ENCODE results near the gene DMBX1. TPM values are rescaled to one million over a fixed set of nuclear protein-coding genes. Genes with fewer than 3 reads are reported as not detected.
A peak's percentile ranks its signal among the peaks of the same experiment; 100 is the strongest.

Gene DMBX1
- total RNA-seq, 2 experiments from 2014 or later = 0.15 TPM; not detected in 1

DNA sequence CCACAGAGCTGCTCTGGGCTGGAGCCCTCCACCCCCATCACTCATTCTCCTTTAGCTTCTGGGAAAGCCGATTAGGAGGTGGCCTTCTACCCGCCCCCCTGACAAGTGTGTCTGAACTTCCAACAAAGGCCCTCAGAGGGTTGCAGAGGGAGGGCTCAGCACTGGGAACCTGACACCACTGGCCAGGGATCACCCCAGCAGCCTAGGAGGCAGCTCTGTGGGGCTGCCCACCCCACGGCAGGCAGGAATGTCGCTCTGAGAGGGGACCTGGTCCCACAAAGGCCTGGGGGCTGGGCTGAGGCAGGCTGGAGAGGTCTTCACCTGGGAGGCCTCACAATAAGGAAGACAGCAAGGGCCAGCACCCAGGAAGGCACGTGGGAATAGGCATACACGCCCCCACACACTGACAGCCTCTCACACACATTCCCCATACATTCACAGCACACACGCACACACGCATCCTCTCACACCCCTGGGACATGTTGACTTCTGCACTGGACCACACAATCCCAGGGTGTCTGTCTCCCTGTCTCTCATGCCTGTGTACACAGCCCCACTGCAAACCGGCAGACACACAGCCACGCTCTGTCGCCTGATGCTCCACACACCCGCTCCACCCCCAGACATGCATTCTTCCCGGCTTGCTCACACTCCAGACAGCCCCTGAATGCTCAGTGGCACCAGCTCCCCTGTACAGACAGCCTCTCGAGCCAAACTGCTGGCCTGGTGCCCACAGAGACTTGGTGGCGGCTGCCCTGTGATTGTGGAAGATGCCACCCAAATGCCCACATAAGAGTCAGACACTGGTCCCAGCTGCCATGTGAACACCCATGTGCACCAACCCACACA is 30.7 kb downstream of the DMBX1 start:
- ATAC-seq (no peak), DNase-seq (no peak)
- Mint-ChIP-seq H3K4me3 (no peak overlapping the region), H3K9me3 (ENCODE audit: low read depth) (no peaks in the 10 kb centered on the region), H3K36me3 (no peaks in the 10 kb centered on the region), H3K27me3 (peaks cover 36% of the 10 kb centered on the region), H3K27ac (no peak overlapping the region), H3K4me1 (peaks cover 27% of the 10 kb centered on the region)
- CTCF ChIA-PET = interaction anchor here (1.1 to 3.8 kb wide), 5 partner anchors 9 to 73 kb away, joined by 3 to 34 read pairs (median 11); a partner anchor contains a TSS

GRCh38 chr1:46521414-46521813 is 31.8 kb downstream of the DMBX1 start:
- Mint-ChIP-seq H3K36me3 (no peaks in the 10 kb centered on the region), H3K4me1 (peaks cover 32% of the 10 kb centered on the region), H3K27me3 (peaks cover 35% of the 10 kb centered on the region), H3K9me3 (ENCODE audit: low read depth) (no peaks in the 10 kb centered on the region), H3K4me3 (no peak overlapping the region), H3K27ac (peak overlapping the region; percentile 28)
- no peak for ATAC-seq
- no peak for DNase-seq
- CTCF ChIA-PET = interaction anchor here (0.5 to 3.8 kb wide), 9 partner anchors 13 to 317 kb away, joined by 3 to 34 read pairs (median 7); partner anchors contain the start of gene DMBX1

DNA sequence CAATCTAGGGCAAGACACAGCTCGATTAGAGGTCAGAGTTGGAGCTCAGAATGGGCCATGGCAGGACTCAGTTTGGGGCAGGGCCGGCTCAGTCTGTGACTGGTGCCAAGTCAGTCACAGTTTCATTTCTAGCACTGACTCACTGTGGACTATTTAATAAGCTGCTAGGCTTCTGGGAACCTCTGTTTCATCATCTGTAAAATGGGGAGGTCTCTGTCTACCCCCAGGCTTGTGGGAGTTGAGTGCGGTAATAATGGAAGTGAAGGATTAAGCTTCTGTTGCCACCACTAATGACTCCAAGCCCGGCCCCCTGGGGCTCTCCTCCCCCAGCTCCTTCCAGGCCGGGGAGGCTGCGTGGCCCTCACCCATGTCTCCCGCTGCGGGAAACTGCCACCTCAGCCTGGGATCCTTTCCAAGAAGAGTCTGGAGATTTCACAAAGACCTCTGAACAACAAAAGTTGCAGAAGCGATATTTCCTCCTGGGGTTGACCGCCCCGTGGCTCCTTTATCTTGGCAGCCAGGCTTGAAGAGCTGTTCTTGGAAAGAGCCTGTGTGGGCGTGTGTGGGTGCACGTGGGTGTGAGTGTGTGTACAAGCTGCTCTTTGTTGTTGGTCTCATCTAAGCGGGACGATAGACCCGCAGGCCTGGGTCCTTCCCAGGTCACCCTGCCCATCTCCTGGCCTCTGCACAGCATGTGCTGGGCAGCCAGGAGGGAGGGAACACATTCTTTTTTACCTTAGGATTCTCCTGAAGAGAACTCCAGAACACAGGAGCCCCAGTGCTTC is 32.7 kb downstream of the DMBX1 start:
- Mint-ChIP-seq H3K4me1 (peaks cover 32% of the 10 kb centered on the region), H3K4me3 (no peak overlapping the region), H3K27ac (peak overlapping the region; percentile 71), H3K36me3 (no peaks in the 10 kb centered on the region), H3K9me3 (ENCODE audit: low read depth) (no peaks in the 10 kb centered on the region), H3K27me3 (peaks cover 28% of the 10 kb centered on the region)
- ATAC-seq = peak; percentile 91
- CTCF ChIA-PET = interaction anchor here (0.8 to 3.8 kb wide), 11 partner anchors 12 to 204 kb away, joined by 3 to 34 read pairs (median 5); partner anchors contain the start of gene DMBX1
- peak; percentile 60 for DNase-seq

DNA sequence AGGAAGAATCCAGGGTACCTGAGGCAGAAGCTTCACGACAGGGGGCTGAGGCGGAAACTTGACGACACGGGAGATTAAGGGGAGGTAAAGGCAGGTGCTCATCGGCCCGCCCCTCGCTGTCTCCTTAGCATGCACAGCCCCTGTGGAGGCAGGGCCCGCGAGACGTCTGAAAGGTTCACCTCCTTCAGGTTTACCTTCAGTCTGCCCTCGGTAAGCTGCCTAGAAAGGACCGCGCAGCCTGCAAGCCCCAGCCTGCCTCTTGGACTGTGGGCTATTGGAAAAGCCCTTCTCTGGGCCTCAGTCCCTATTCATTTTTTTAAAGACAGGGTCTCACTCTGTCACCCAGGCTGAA is 33.3 kb downstream of the DMBX1 start:
- no peak overlapping the region for H3K4me3 Mint-ChIP-seq
- H3K4me1 Mint-ChIP-seq = peaks cover 32% of the 10 kb centered on the region
- ATAC-seq (no peak), DNase-seq (no peak)
- no peaks in the 10 kb centered on the region for H3K36me3 Mint-ChIP-seq
- H3K27ac Mint-ChIP-seq = no peak overlapping the region
- peaks cover 23% of the 10 kb centered on the region for H3K27me3 Mint-ChIP-seq
- H3K9me3 Mint-ChIP-seq (ENCODE audit: low read depth) = no peaks in the 10 kb centered on the region
- CTCF ChIA-PET = interaction anchor here (0.8 to 3.8 kb wide), 8 partner anchors 11 to 203 kb away, joined by 3 to 34 read pairs (median 10); partner anchors contain the start of gene DMBX1

- Mint-ChIP-seq H3K9me3 (ENCODE audit: low read depth) (no peaks in the 10 kb centered on the region), H3K27ac (no peak overlapping the region)
- no peak for DNase-seq
Measured at GRCh38 chr1:46523496-46524353, 34.1 kb downstream of the DMBX1 start.

DNA sequence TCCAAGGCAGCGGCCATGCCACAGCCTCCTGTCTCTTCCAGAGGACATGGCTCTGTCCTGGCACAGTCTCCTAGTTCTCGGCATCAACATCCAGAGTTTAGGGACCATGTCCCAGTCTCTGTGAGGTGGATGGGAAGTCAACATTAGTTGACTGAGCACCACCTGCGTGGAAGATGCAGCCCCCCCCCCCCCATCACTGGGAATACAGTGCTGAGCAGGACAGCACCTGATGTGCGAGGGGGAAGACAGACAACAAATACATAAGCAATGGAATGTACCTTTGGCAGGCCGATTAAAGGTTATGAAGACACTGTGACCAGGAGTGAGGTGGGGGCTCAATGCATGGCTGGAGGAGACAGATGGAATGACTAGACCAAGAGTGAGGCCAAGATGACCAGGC is 35.2 kb downstream of the DMBX1 start:
- H3K4me3 Mint-ChIP-seq = no peak overlapping the region
- CTCF ChIA-PET = interaction anchor here (1.5 to 3.4 kb wide), 2 partner anchors 43 to 78 kb away, joined by 3 to 27 read pairs; no protein-coding TSS in a partner anchor
- H3K27ac Mint-ChIP-seq = no peak overlapping the region
- ATAC-seq (no peak), DNase-seq (no peak)
- peaks cover 28% of the 10 kb centered on the region for H3K27me3 Mint-ChIP-seq
- no peaks in the 10 kb centered on the region for H3K9me3 Mint-ChIP-seq (ENCODE audit: low read depth)
- H3K36me3 Mint-ChIP-seq = no peaks in the 10 kb centered on the region
- H3K4me1 Mint-ChIP-seq = peaks cover 47% of the 10 kb centered on the region

More at GRCh38 chr1:46523496-46524353, 34.1 kb downstream of the DMBX1 start:
- Mint-ChIP-seq H3K36me3 (no peaks in the 10 kb centered on the region), H3K4me3 (no peak overlapping the region), H3K4me1 (peaks cover 39% of the 10 kb centered on the region), H3K27me3 (peaks cover 20% of the 10 kb centered on the region)
- ATAC-seq = no peak
- CTCF ChIA-PET = interaction anchor here (0.8 to 3.8 kb wide), 6 partner anchors 10 to 80 kb away, joined by 3 to 34 read pairs (median 15); partner anchors contain the start of gene DMBX1

GRCh38 chr1:46525253-46525983 is 35.8 kb downstream of the DMBX1 start:
- Mint-ChIP-seq H3K9me3 (ENCODE audit: low read depth) (no peaks in the 10 kb centered on the region), H3K27ac (no peak overlapping the region), H3K4me3 (no peak overlapping the region), H3K27me3 (peaks cover 28% of the 10 kb centered on the region), H3K4me1 (peaks cover 49% of the 10 kb centered on the region), H3K36me3 (no peaks in the 10 kb centered on the region)
- ATAC-seq (no peak), DNase-seq (no peak)
- CTCF ChIA-PET = interaction anchor here (0.7 to 6.5 kb wide), 9 partner anchors 9 to 151 kb away, joined by 3 to 124 read pairs (median 15); partner anchors contain the start of gene MKNK1

GRCh38 chr1:46526013-46526690 is 36.5 kb downstream of the DMBX1 start:
- peaks cover 28% of the 10 kb centered on the region for H3K27me3 Mint-ChIP-seq
- no peak for DNase-seq
- peaks cover 48% of the 10 kb centered on the region for H3K4me1 Mint-ChIP-seq
- H3K9me3 Mint-ChIP-seq (ENCODE audit: low read depth) = no peaks in the 10 kb centered on the region
- no peak overlapping the region for H3K4me3 Mint-ChIP-seq
- ATAC-seq = no peak
- CTCF ChIA-PET = interaction anchor here (0.7 to 6.5 kb wide), 11 partner anchors 9 to 151 kb away, joined by 3 to 124 read pairs (median 12); partner anchors contain the start of gene MKNK1
- no peak overlapping the region for H3K27ac Mint-ChIP-seq
- H3K36me3 Mint-ChIP-seq = no peaks in the 10 kb centered on the region

DNA sequence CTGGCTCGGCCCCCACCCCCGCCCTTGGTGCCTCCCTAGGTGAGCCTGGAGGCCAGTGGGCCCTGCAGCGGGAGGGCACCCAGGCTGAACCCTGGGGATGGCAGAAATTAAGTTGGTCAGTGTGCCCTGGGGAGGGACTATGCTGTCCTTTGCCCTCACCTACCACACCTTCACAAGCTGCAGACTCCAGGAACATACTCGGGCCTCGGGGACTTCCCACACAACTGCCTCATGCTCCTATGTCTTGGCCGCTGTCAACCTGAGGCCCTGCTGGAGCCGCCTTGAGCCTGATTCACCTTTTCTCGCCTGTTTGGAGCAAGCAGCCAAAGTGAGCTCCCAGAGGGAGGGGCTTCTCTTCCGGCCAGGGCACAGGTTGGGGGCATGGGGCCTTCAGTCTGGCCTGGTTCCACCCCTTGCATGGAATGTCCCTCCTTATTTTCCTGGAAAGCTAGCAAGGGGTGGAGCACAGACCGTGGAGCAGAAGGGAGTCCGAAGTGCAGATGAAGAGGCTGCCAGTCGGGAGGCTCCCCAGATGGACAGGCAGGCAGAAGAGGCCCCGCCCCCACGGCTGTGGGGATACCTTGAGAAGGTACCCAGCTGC is 37.2 kb downstream of the DMBX1 start:
- H3K27ac Mint-ChIP-seq = no peak overlapping the region
- ATAC-seq (no peak), DNase-seq (no peak)
- peaks cover 46% of the 10 kb centered on the region for H3K4me1 Mint-ChIP-seq
- H3K9me3 Mint-ChIP-seq (ENCODE audit: low read depth) = no peaks in the 10 kb centered on the region
- CTCF ChIA-PET = interaction anchor here (0.7 to 6.5 kb wide), 13 partner anchors 8 to 150 kb away, joined by 3 to 124 read pairs (median 10); a partner anchor contains a TSS
- no peaks in the 10 kb centered on the region for H3K36me3 Mint-ChIP-seq
- H3K27me3 Mint-ChIP-seq = peaks cover 28% of the 10 kb centered on the region
- H3K4me3 Mint-ChIP-seq = no peak overlapping the region

DNA sequence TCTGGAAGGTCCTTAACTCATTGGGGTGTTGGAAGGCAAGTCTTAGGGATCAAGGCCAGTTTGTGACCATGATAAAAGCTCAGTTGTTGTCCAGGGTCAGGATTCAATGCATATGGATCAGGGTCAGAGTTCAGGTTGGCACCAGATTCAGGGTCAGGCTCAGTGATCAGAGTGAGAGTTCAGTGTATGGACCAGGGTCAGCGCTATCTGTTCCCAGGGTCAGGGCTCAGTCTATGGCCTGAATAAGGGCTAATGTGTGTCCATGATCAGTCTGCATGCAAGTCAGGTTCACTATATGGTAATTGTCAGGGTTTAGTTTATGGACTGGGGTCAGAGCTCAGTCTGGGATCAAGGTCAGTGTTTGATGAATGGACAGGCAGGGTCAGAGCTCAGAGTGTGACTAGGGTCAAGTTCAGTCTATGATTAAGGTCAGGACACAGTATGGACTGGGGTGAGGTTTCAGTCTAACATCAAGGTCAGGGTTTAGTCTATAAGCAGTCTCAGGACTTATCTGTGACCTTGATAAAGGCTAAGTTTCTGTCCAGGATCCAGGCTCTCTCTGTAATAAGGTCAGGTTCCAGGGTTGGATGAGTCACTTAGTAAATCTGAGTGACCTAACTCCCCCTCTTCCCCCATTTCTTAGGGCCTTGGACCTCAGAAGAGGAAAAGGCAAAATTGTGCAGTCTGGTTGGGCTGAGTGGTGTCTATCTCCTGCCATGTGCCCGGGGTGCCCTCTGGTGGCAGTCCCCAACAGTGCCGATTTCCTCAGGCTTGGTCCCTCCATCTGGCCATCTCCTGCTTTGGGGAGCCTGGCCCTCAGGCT is 38.0 kb downstream of the DMBX1 start:
- peaks cover 42% of the 10 kb centered on the region for H3K4me1 Mint-ChIP-seq
- CTCF ChIA-PET = interaction anchor here (0.7 to 6.5 kb wide), 15 partner anchors 8 to 198 kb away, joined by 3 to 124 read pairs (median 11); partner anchors contain the start of gene MKNK1
- ATAC-seq (peak; percentile 76), DNase-seq (peak; percentile 85)
- H3K27me3 Mint-ChIP-seq = peaks cover 28% of the 10 kb centered on the region
- no peak overlapping the region for H3K4me3 Mint-ChIP-seq
- H3K9me3 Mint-ChIP-seq (ENCODE audit: low read depth) = no peaks in the 10 kb centered on the region
- no peak overlapping the region for H3K27ac Mint-ChIP-seq
- no peaks in the 10 kb centered on the region for H3K36me3 Mint-ChIP-seq
